NCI-H774 (cell line): Measurements from ENCODE around the gene CLEC5A.
"Not testable (repeated sequence)": the region's sequence is repeated elsewhere in the genome, so short reads cannot be mapped to it uniquely, and the experiment has no call there.

Experiments used
- DNase-seq: peaks from one replicate; lab custom pipeline; 2025; lab: John Stamatoyannopoulos, UW

Gene CLEC5A

GRCh38 chr7:141946796-141947195, at the start of gene CLEC5A:
Gene CLEC5A (minus strand): TSS chr7:141946974. CDS start chr7:141946292, 682 bp downstream.
- no peak for DNase-seq

GRCh38 chr7:141993354-141993753, 46.6 kb upstream of the CLEC5A start:
- DNase-seq: no peak

GRCh38 chr7:141992688-141993087, 45.9 kb upstream of the CLEC5A start:
- no peak for DNase-seq

GRCh38 chr7:141992156-141992555, 45.4 kb upstream of the CLEC5A start:
- no peak for DNase-seq

GRCh38 chr7:141991140-141991539, 44.4 kb upstream of the CLEC5A start:
- no peak for DNase-seq

GRCh38 chr7:141990011-141990725, 43.4 kb upstream of the CLEC5A start:
- DNase-seq: no peak

GRCh38 chr7:141987803-141988202, 41.0 kb upstream of the CLEC5A start:
- DNase-seq: not testable (repeated sequence)

GRCh38 chr7:141986923-141987322, 40.1 kb upstream of the CLEC5A start:
- DNase-seq: no peak

GRCh38 chr7:141985926-141986325, 39.2 kb upstream of the CLEC5A start:
- not testable (repeated sequence) for DNase-seq

- no peak for DNase-seq
These were observed 32.8 kb upstream of the CLEC5A start for GRCh38 chr7:141979568-141979967.

- DNase-seq: no peak
These were observed 31.6 kb upstream of the CLEC5A start for GRCh38 chr7:141978351-141978750.

GRCh38 chr7:141976524-141977245, 29.9 kb upstream of the CLEC5A start:
- no peak for DNase-seq

- DNase-seq: peak; percentile 89
These were observed 29.2 kb upstream of the CLEC5A start for GRCh38 chr7:141975806-141976523.

- no peak for DNase-seq
These were observed 28.1 kb upstream of the CLEC5A start for GRCh38 chr7:141974831-141975230.

GRCh38 chr7:141973673-141974072, 26.9 kb upstream of the CLEC5A start, which contains the start of gene TAS2R38:
Gene TAS2R38 (minus strand): TSS chr7:141973773. CDS start chr7:141973689, 84 bp downstream.
- DNase-seq: no peak

- DNase-seq: no peak
These were observed 14.1 kb upstream of the CLEC5A start for GRCh38 chr7:141960687-141961422.

GRCh38 chr7:141956084-141956483, 9.3 kb upstream of the CLEC5A start:
- no peak for DNase-seq

- DNase-seq: no peak
These were observed 7.6 kb upstream of the CLEC5A start for GRCh38 chr7:141954334-141954733.

- no peak for DNase-seq
These were observed 5.7 kb upstream of the CLEC5A start for GRCh38 chr7:141952461-141952860.

- no peak for DNase-seq
These were observed 4.0 kb upstream of the CLEC5A start for GRCh38 chr7:141950806-141951205.

- DNase-seq: no peak
These were observed 3.1 kb upstream of the CLEC5A start for GRCh38 chr7:141949911-141950310.

GRCh38 chr7:141949451-141949850, 2.7 kb upstream of the CLEC5A start:
- DNase-seq: no peak
